Stomach (tissue), 9 donors: ENCODE measurements around the gene TMEM178B. TPM values are rescaled to one million over a fixed set of nuclear protein-coding genes. Genes with fewer than 3 reads are reported as not detected.

Experiments used
- DNase-seq, 2 donors: peaks; one replicate each; pipeline versions ENCODE4 v3.0.0 to v3.0.0-alpha.2; 2013 to 2019
- H3K27ac ChIP-seq, 5 donors: fragments of 200-600 bp in 4 of 5; sonication (generic) in 4 of 5; one replicate each; pipeline ENCODE4 v1.5.1; 2013 to 2019; ENCODE audit warnings: mild to moderate bottlenecking in 1 of 5, moderate library complexity in 1 of 5
- H3K27me3 ChIP-seq, 3 donors: fragments of 200-600 bp; sonication (generic); one replicate each; pipeline ENCODE4 v1.5.1; 2017 to 2019; ENCODE audit warnings: mixed run types in 1 of 3
- H3K36me3 ChIP-seq, 4 donors: fragments of 200-600 bp; sonication (generic); 1 replicate in 3 of 4; 2 replicates in 1 of 4; pipeline ENCODE4 v1.5.1; 2016 to 2019
- H3K4me1 ChIP-seq, 4 donors: fragments of 200-600 bp; sonication (generic); one replicate each; pipeline ENCODE4 v1.5.1; 2016 to 2019
- H3K4me3 ChIP-seq, 4 donors: fragments of 200-600 bp; sonication (generic) in 3 of 4; one replicate each; pipeline ENCODE4 v1.5.1; 2016 to 2019; ENCODE audit warnings: mild to moderate bottlenecking in 1 of 4
- H3K9me3 ChIP-seq, 4 donors: fragments of 200-600 bp; sonication (generic); one replicate each; pipeline ENCODE4 v1.5.1; 2016 to 2019
- CTCF ChIP-seq, 7 experiments: fragments of 450-650 bp in 4 of 7; fragments of 200-600 bp in 3 of 7; sonication (generic) in 3 of 7; IDR thresholded peaks; one replicate each; pipeline ENCODE4 v1.5.1; 2016 to 2019; ENCODE audit warnings: antibody characterized with exemption in 7 of 7, control low read depth in 2 of 7, mild to moderate bottlenecking in 1 of 7
- EP300 ChIP-seq: sonication (generic); formaldehyde crosslinking; IDR thresholded peaks from one replicate; pipeline ENCODE4 v1.6.1; 2017; ENCODE audit warnings: antibody characterized with exemption
- POLR2A ChIP-seq, 4 donors: fragments of 450-650 bp; IDR thresholded peaks; one replicate each; pipeline ENCODE4 v1.6.1; 2016; ENCODE audit warnings: antibody characterized with exemption in 4 of 4, control low read depth in 2 of 4, mild to moderate bottlenecking in 1 of 4, moderate library complexity in 1 of 4
- POLR2AphosphoS5 ChIP-seq, 3 donors: sonication (generic); formaldehyde crosslinking; IDR thresholded peaks; one replicate each; pipeline ENCODE4 v1.6.1; 2016; ENCODE audit warnings: antibody characterized with exemption in 3 of 3
- WGBS, 5 donors: extraction: QIAGEN DNeasy Blood & Tissue Kit in 3 of 5; methylation state at CpG; one replicate each; pipeline versions ENCODE4 v1.1.5 to v1.1.7; 2013 to 2018; 5-methylcytosine and 5-hydroxymethylcytosine counted together
- intact Hi-C: fragments of 100-400 bp; cut with DNase I; formaldehyde crosslinking; loops from one replicate; pipeline ENCODE4 v1.15.1; 2023; ENCODE audit warnings: low total_unique reads
- polyA plus RNA-seq, 3 donors: library from polyadenylated mRNA; stranded (reverse); fragments of 200-250 nt; gene quantifications; one replicate each; pipeline ENCODE4 v1.2.3, GENCODE V29; 2013
- total RNA-seq, 5 donors: library from RNA; depleted of rRNA; stranded (reverse); fragments of >200 nt; gene quantifications; one replicate each; pipeline versions ENCODE4 v1.1.0 to v1.2.3, GENCODE V29; 2014 to 2016
- donor health status: healthy with polysubstance abuse.
- donor health status: Bipolar disorder and iron deficiency.
- donor health status: healthy.

The TMEM178B gene
- total and polyA plus RNA-seq, 8 donors, result under 0.01 to 1.7 (median 0.15) TPM; not detected in 3

- H3K4me3 ChIP-seq, result no peak overlapping the region
- WGBS, 5 donors, result 52 to 75% (median 55%) methylated on average over 2 of the region's 2 CpGs
- intact Hi-C loops, result no loop called here
These were observed 201.5 kb downstream of the TMEM178B start for GRCh38 chr7:141275350-141275749.

GRCh38 chr7:141276031-141276430 lies 202.2 kb downstream of the TMEM178B start:
- Histone ChIP-seq H3K9me3 (no peaks in the 10 kb centered on the region), H3K27me3 (no peaks in the 10 kb centered on the region), H3K4me1 (no peaks in the 10 kb centered on the region), H3K4me3 (no peak overlapping the region), H3K27ac (no peak overlapping the region), H3K36me3 (no peaks in the 10 kb centered on the region)
- WGBS, 5 donors, result 76 to 90% (median 81%) methylated on average over 4 of the region's 4 CpGs
- DNase-seq, result no peak
- TF ChIP-seq CTCF (IDR thresholded peaks at IDR 0.05) (no peak), POLR2AphosphoS5 (IDR thresholded peaks at IDR 0.05) (no peak), POLR2A (IDR thresholded peaks at IDR 0.05) (no peak), EP300 (no peak)
- intact Hi-C loops, result no loop called here

More at GRCh38 chr7:141275350-141275749, 201.5 kb downstream of the TMEM178B start:
- no peak for DNase-seq
- no peaks in the 10 kb centered on the region for H3K27me3 ChIP-seq
- no peak overlapping the region for H3K27ac ChIP-seq
- no peaks in the 10 kb centered on the region for H3K4me1 ChIP-seq
- no peak for TF ChIP-seq POLR2AphosphoS5 (IDR thresholded peaks at IDR 0.05)
- no peak for TF ChIP-seq CTCF (IDR thresholded peaks at IDR 0.05)
- no peak for TF ChIP-seq EP300
- TF ChIP-seq POLR2A (IDR thresholded peaks at IDR 0.05), result no peak
- H3K9me3 ChIP-seq, result no peaks in the 10 kb centered on the region
- H3K36me3 ChIP-seq, result no peaks in the 10 kb centered on the region

- DNase-seq, result no peak
- Histone ChIP-seq H3K36me3 (no peaks in the 10 kb centered on the region), H3K9me3 (no peaks in the 10 kb centered on the region), H3K27me3 (no peaks in the 10 kb centered on the region), H3K4me3 (no peak overlapping the region), H3K27ac (no peak overlapping the region), H3K4me1 (no peaks in the 10 kb centered on the region)
- no peak for TF ChIP-seq CTCF (IDR thresholded peaks at IDR 0.05)
- no peak for TF ChIP-seq POLR2A (IDR thresholded peaks at IDR 0.05)
- no peak for TF ChIP-seq POLR2AphosphoS5 (IDR thresholded peaks at IDR 0.05)
- no peak for TF ChIP-seq EP300
- intact Hi-C loops, result no loop called here
- 65 to 86% (median 76%) methylated on average over 3 of the region's 3 CpGs for WGBS, 5 donors
These were observed 206.2 kb downstream of the TMEM178B start for GRCh38 chr7:141280100-141280499.

- Histone ChIP-seq H3K27me3 (no peaks in the 10 kb centered on the region), H3K36me3 (no peaks in the 10 kb centered on the region), H3K27ac (no peak overlapping the region), H3K4me1 (no peaks in the 10 kb centered on the region), H3K9me3 (no peaks in the 10 kb centered on the region), H3K4me3 (no peak overlapping the region)
- DNase-seq, result no peak
- TF ChIP-seq POLR2AphosphoS5 (IDR thresholded peaks at IDR 0.05) (no peak), CTCF (IDR thresholded peaks at IDR 0.05) (no peak), POLR2A (IDR thresholded peaks at IDR 0.05) (no peak), EP300 (no peak)
- intact Hi-C loops, result no loop called here
- 77 to 91% (median 84%) methylated on average over 7 of the region's 7 CpGs for WGBS, 5 donors
These were observed 207.4 kb downstream of the TMEM178B start for GRCh38 chr7:141281311-141281710.
